RPMI8226 (cell line): ENCODE data around the gene FOXN1.

Source experiments
- DNase-seq: peaks from one replicate; pipeline ENCODE4 v3.0.0-alpha.2; 2015

FOXN1 gene

GRCh38 chr17:28527859-28528258 lies 21.7 kb downstream of the FOXN1 start:
- DNase-seq = no peak

GRCh38 chr17:28528327-28529012 lies 22.3 kb downstream of the FOXN1 start:
- DNase-seq = no peak

GRCh38 chr17:28529013-28529400 lies 22.9 kb downstream of the FOXN1 start:
- DNase-seq = no peak

GRCh38 chr17:28530250-28530649 lies 24.1 kb downstream of the FOXN1 start:
- DNase-seq = no peak

GRCh38 chr17:28530926-28531325 lies 24.8 kb downstream of the FOXN1 start:
- no peak for DNase-seq

GRCh38 chr17:28532050-28532960 lies 26.2 kb downstream of the FOXN1 start:
- no peak for DNase-seq

GRCh38 chr17:28533091-28533807 lies 27.1 kb downstream of the FOXN1 start:
- no peak for DNase-seq

- DNase-seq = no peak
These were observed 28.7 kb downstream of the FOXN1 start for GRCh38 chr17:28534740-28535375.

GRCh38 chr17:28536532-28537218 lies 30.5 kb downstream of the FOXN1 start:
- no peak for DNase-seq

- DNase-seq = no peak
These were observed 31.1 kb downstream of the FOXN1 start for GRCh38 chr17:28537219-28537610.

- DNase-seq = peak; percentile 41
These were observed 32.2 kb downstream of the FOXN1 start for GRCh38 chr17:28538296-28538895.

- DNase-seq = no peak
These were observed 34.1 kb downstream of the FOXN1 start for GRCh38 chr17:28540231-28540630.

- no peak for DNase-seq
These were observed 35.3 kb downstream of the FOXN1 start for GRCh38 chr17:28541439-28541838.

- no peak for DNase-seq
These were observed 38.4 kb downstream of the FOXN1 start for GRCh38 chr17:28544402-28545140.

- DNase-seq = no peak
These were observed 39.0 kb downstream of the FOXN1 start for GRCh38 chr17:28545141-28545503.

GRCh38 chr17:28545787-28546415 lies 39.8 kb downstream of the FOXN1 start:
- no peak for DNase-seq

- DNase-seq = no peak
These were observed 41.0 kb downstream of the FOXN1 start for GRCh38 chr17:28547096-28547622.

GRCh38 chr17:28547623-28548416 lies 41.7 kb downstream of the FOXN1 start:
- DNase-seq = peak; percentile 90

- no peak for DNase-seq
These were observed 42.4 kb downstream of the FOXN1 start for GRCh38 chr17:28548417-28549130.
